ENCODE results near the gene RPS17. TPM values are rescaled to one million over a fixed set of nuclear protein-coding genes. Genes with fewer than 3 reads are reported as not detected.

Gene RPS17
- total RNA-seq (1,000 to 10,000 TPM; 2,610 to 2,630 TPM), polyA plus RNA-seq (1,199 TPM)

DNA sequence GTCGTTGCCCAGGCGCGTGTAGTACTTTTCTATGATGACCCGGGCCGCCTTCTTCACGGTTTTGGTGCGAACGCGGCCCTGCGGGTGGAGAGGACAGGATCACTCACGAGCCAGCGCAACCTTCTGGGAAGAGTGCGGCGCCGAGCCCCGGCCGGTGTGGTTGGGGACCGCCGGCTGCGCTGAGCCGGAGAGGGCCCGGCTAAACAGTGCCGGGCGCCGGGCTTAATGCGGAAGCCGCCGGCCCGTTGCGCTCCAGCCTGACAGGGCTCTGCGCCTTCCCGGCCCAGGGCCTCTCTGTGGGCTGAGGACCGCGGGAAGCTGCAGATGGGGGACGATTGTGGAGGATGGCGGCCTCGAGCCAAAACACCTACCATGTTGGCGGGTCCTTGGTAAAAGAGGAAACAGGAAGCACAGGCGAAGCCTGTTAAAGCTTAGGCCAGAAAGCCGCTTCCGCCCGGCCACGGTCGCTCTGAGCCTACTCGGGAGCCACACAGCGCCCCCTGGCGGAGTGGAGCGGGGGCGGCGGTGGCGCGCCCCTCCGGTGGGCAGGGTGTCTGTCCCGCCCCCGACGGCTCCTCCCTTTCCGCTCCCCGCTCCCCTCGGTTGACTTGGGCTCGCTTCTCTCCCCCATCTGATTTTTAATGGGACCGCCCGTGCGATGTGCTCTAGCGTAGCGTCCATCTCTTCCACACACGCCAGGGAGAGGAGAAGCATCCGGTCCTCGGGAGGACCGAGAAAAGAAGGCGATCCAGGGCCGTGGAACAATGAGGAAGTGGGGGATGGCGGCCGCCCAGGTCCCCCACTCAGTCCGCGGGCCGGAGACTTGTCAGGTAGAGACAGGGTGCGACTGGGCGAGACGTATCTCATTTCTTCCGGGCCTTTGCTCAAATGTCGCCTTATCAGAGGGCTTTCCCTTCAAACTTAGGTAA lies at the start of gene RPS17:
RPS17 (minus strand) TSS at position 403 of the 929 bp plus-strand sequence; CDS start at position 374, 29 bp downstream.
- Histone ChIP-seq H3K9me3 (ENCODE audit: low read length) (no peaks in the 10 kb centered on the region), H3K4me1 (ENCODE audit: insufficient read depth, low read length) (peaks cover 25% of the 10 kb centered on the region), H3K27ac (ENCODE audit: low read depth, low read length) (peak within 1 kb of the TSS; percentile 94), H3K27me3 (ENCODE audit: insufficient read depth, low read length, poor library complexity, severe bottlenecking) (no peaks in the 10 kb centered on the region), H3K36me3 (ENCODE audit: insufficient read depth, low read length) (peaks cover 34% of the 10 kb centered on the region), H3K4me3 (ENCODE audit: low read length) (peak within 1 kb of the TSS; percentile 96)
- POLR2A ChIA-PET = interaction anchor here (0.6 to 2.7 kb wide), 7 partner anchors 10 to 494 kb away, joined by 3 to 19 read pairs (median 9); partner anchors contain the start of genes C15orf40, MEX3B, RAMAC and WHAMM
- H3K9me3 Mint-ChIP-seq = no peaks in the 10 kb centered on the region
- H3K27me3 Mint-ChIP-seq = peaks cover 0 to 5% of the 10 kb centered on the region in 2 donors
- H3K36me3 Mint-ChIP-seq = peaks cover 10 to 53% (median 13%) of the 10 kb centered on the region in 3 donors
- H3K27ac Mint-ChIP-seq = peak within 1 kb of the TSS; percentile 92 to 98 (median 96)
- CTCF ChIA-PET = interaction anchor here (0.6 to 6.9 kb wide), 13 partner anchors 8 to 470 kb away, joined by 3 to 63 read pairs (median 7); no protein-coding TSS in a partner anchor
- DNase-seq = peak; percentile 98 to 99 (median 98)
- H3K4me1 Mint-ChIP-seq = peaks cover 26 to 46% (median 34%) of the 10 kb centered on the region in 3 donors
- H3K4me3 Mint-ChIP-seq = peak within 1 kb of the TSS; percentile 94 to 98 (median 96)

DNA sequence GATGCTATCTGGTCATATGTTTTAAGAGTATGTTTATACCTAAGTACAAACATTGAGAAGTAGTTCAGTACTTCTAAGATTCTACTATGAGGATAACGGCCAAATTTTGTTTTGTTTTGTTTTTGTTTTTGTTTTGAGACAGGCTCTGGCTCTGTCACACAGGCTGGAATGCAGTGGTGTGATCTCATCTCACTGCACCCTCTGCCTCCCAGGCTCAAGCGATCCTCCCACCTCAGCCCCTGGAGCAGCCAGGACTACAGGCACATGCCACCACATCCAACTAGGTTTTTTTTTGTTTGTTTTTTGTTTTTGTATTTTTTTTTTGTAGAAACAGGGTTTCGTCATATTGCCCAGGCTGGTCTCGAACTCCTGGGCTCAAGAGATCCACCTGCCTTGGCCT lies 47.5 kb upstream of the RPS17 start:
- no peaks in the 10 kb centered on the region for H3K4me1 Mint-ChIP-seq
- POLR2A ChIA-PET = no interaction called here
- H3K4me3 Mint-ChIP-seq = no peak overlapping the region
- H3K27ac ChIP-seq (ENCODE audit: low read depth, low read length) = no peak overlapping the region
- no peaks in the 10 kb centered on the region for H3K36me3 Mint-ChIP-seq
- H3K4me3 ChIP-seq (ENCODE audit: low read length) = no peak overlapping the region
- H3K36me3 ChIP-seq (ENCODE audit: insufficient read depth, low read length) = no peaks in the 10 kb centered on the region
- DNase-seq = no peak
- no peaks in the 10 kb centered on the region for H3K9me3 Mint-ChIP-seq
- CTCF ChIA-PET = no interaction called here
- H3K9me3 ChIP-seq (ENCODE audit: low read length) = no peaks in the 10 kb centered on the region
- H3K4me1 ChIP-seq (ENCODE audit: insufficient read depth, low read length) = no peaks in the 10 kb centered on the region
- no peak overlapping the region for H3K27ac Mint-ChIP-seq
- no peaks in the 10 kb centered on the region for H3K27me3 ChIP-seq (ENCODE audit: insufficient read depth, low read length, poor library complexity, severe bottlenecking)
- peaks cover 20 to 27% of the 10 kb centered on the region in 2 donors for H3K27me3 Mint-ChIP-seq

DNA sequence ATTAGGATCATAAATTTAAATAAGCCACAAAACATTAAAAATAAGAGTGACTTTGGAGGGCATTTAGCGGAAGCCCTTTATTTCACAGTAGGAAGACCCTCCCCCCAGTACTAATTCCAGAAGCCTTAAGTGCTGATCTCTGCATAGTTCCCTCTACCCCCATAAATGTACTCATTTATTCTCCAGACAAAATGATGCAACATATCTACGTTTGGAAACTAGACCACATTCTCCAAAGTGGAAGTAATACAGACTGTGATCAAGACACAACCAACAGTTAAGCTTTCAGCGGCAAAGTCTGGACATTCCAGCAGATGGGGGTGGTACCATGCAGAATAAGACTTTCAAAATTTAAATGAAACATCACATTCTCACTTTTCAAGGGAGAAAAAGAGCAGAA lies 44.8 kb upstream of the RPS17 start:
- ChIA-PET POLR2A (no interaction called here), CTCF (interaction anchor here (0.7 kb wide), 1 partner anchor 415 kb away, joined by 4 read pairs; no protein-coding TSS in a partner anchor)
- Histone ChIP-seq H3K4me3 (ENCODE audit: low read length) (no peak overlapping the region), H3K4me1 (ENCODE audit: insufficient read depth, low read length) (no peaks in the 10 kb centered on the region), H3K9me3 (ENCODE audit: low read length) (no peaks in the 10 kb centered on the region), H3K27me3 (ENCODE audit: insufficient read depth, low read length, poor library complexity, severe bottlenecking) (no peaks in the 10 kb centered on the region), H3K27ac (ENCODE audit: low read depth, low read length) (no peak overlapping the region), H3K36me3 (ENCODE audit: insufficient read depth, low read length) (no peaks in the 10 kb centered on the region)
- Mint-ChIP-seq H3K36me3 (no peaks in the 10 kb centered on the region), H3K4me3 (no peak overlapping the region), H3K27ac (no peak overlapping the region), H3K27me3 (peaks cover 14 to 37% of the 10 kb centered on the region in 2 donors), H3K9me3 (no peaks in the 10 kb centered on the region), H3K4me1 (no peaks in the 10 kb centered on the region)
- DNase-seq = no peak

GRCh38 chr15:82580713-82581112 lies 40.5 kb upstream of the RPS17 start:
- no peaks in the 10 kb centered on the region for H3K4me1 Mint-ChIP-seq
- ChIA-PET POLR2A (no interaction called here), CTCF (no interaction called here)
- Histone ChIP-seq H3K27me3 (ENCODE audit: insufficient read depth, low read length, poor library complexity, severe bottlenecking) (no peaks in the 10 kb centered on the region), H3K4me3 (ENCODE audit: low read length) (no peak overlapping the region), H3K4me1 (ENCODE audit: insufficient read depth, low read length) (no peaks in the 10 kb centered on the region), H3K27ac (ENCODE audit: low read depth, low read length) (no peak overlapping the region), H3K9me3 (ENCODE audit: low read length) (no peaks in the 10 kb centered on the region), H3K36me3 (ENCODE audit: insufficient read depth, low read length) (no peaks in the 10 kb centered on the region)
- no peak overlapping the region for H3K27ac Mint-ChIP-seq
- no peaks in the 10 kb centered on the region for H3K9me3 Mint-ChIP-seq
- peaks cover 6 to 35% of the 10 kb centered on the region in 2 donors for H3K27me3 Mint-ChIP-seq
- H3K4me3 Mint-ChIP-seq = no peak overlapping the region
- no peaks in the 10 kb centered on the region for H3K36me3 Mint-ChIP-seq
- no peak for DNase-seq

DNA sequence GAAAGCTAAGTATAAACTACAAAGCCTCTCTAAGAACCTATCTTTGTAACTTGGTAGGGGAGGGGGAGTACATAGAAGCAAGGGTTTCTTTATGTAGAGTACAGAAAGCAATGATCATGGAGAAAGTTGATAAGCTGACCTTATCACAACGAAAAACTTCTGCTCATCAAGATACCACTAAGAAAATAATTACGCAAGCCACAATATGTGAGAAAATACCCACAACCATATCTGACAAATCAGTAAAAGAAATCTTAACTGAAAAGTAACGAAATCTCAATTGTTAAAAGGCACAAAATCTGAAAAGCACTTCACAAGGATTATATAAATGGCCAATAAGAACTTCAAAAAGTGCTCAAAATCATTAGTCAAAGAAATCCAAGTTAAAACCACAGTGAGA lies 35.1 kb upstream of the RPS17 start:
- no peaks in the 10 kb centered on the region for H3K9me3 ChIP-seq (ENCODE audit: low read length)
- no peaks in the 10 kb centered on the region for H3K36me3 ChIP-seq (ENCODE audit: insufficient read depth, low read length)
- Mint-ChIP-seq H3K4me3 (no peak overlapping the region), H3K4me1 (no peaks in the 10 kb centered on the region), H3K27me3 (peaks cover 4 to 40% of the 10 kb centered on the region in 2 donors), H3K27ac (no peak overlapping the region), H3K36me3 (no peaks in the 10 kb centered on the region), H3K9me3 (no peaks in the 10 kb centered on the region)
- peaks cover 3% of the 10 kb centered on the region for H3K27me3 ChIP-seq (ENCODE audit: insufficient read depth, low read length, poor library complexity, severe bottlenecking)
- H3K4me3 ChIP-seq (ENCODE audit: low read length) = no peak overlapping the region
- ChIA-PET CTCF (interaction anchor here (0.7 kb wide), 1 partner anchor 32 kb away, joined by 3 read pairs; no protein-coding TSS in a partner anchor), POLR2A (no interaction called here)
- H3K27ac ChIP-seq (ENCODE audit: low read depth, low read length) = no peak overlapping the region
- H3K4me1 ChIP-seq (ENCODE audit: insufficient read depth, low read length) = no peaks in the 10 kb centered on the region
- no peak for DNase-seq

DNA sequence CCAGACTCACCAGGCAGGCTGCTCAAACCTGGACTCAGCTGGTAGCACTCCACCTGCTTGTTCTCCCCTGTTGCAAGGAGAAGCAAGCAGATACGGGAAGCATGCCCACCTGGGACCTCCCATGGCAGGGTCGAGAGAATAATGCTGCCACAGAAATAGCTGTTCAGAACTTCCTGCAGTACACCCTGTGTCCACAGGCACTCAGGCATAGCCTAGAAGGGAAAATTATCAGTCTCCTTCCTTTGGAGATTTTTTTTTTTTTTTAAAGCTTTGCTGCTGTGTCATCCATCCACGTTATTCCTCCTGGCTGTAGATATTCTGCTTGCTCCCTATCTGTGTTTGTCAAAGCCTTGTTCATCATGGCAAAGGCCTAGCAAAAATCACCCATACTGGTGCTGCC lies 32.7 kb upstream of the RPS17 start:
- H3K9me3 ChIP-seq (ENCODE audit: low read length) = no peaks in the 10 kb centered on the region
- no peak overlapping the region for H3K4me3 ChIP-seq (ENCODE audit: low read length)
- no peaks in the 10 kb centered on the region for H3K36me3 Mint-ChIP-seq
- no peak overlapping the region for H3K27ac Mint-ChIP-seq
- no peaks in the 10 kb centered on the region for H3K36me3 ChIP-seq (ENCODE audit: insufficient read depth, low read length)
- H3K27ac ChIP-seq (ENCODE audit: low read depth, low read length) = no peak overlapping the region
- no peaks in the 10 kb centered on the region for H3K9me3 Mint-ChIP-seq
- no peaks in the 10 kb centered on the region for H3K4me1 Mint-ChIP-seq
- no peak for DNase-seq
- H3K4me1 ChIP-seq (ENCODE audit: insufficient read depth, low read length) = no peaks in the 10 kb centered on the region
- H3K4me3 Mint-ChIP-seq = no peak overlapping the region
- ChIA-PET CTCF (no interaction called here), POLR2A (no interaction called here)
- H3K27me3 Mint-ChIP-seq = peaks cover 3 to 36% of the 10 kb centered on the region in 2 donors
- H3K27me3 ChIP-seq (ENCODE audit: insufficient read depth, low read length, poor library complexity, severe bottlenecking) = peaks cover 3% of the 10 kb centered on the region

GRCh38 chr15:82572311-82572710 lies 32.1 kb upstream of the RPS17 start:
- Mint-ChIP-seq H3K4me3 (no peak overlapping the region), H3K4me1 (no peaks in the 10 kb centered on the region), H3K27ac (peak overlapping the region in 1 of 8 donors; percentile 30), H3K36me3 (no peaks in the 10 kb centered on the region), H3K27me3 (peaks cover 3 to 36% of the 10 kb centered on the region in 2 donors), H3K9me3 (no peaks in the 10 kb centered on the region)
- Histone ChIP-seq H3K27ac (ENCODE audit: low read depth, low read length) (no peak overlapping the region), H3K27me3 (ENCODE audit: insufficient read depth, low read length, poor library complexity, severe bottlenecking) (peaks cover 3% of the 10 kb centered on the region), H3K4me1 (ENCODE audit: insufficient read depth, low read length) (no peaks in the 10 kb centered on the region), H3K36me3 (ENCODE audit: insufficient read depth, low read length) (no peaks in the 10 kb centered on the region), H3K9me3 (ENCODE audit: low read length) (no peaks in the 10 kb centered on the region), H3K4me3 (ENCODE audit: low read length) (no peak overlapping the region)
- CTCF ChIA-PET = interaction anchor here (0.7 kb wide), 1 partner anchor 118 kb away, joined by 3 read pairs; no protein-coding TSS in a partner anchor
- no peak for DNase-seq
- POLR2A ChIA-PET = no interaction called here

GRCh38 chr15:82571722-82572222 lies 31.5 kb upstream of the RPS17 start:
- peaks cover 3% of the 10 kb centered on the region for H3K27me3 ChIP-seq (ENCODE audit: insufficient read depth, low read length, poor library complexity, severe bottlenecking)
- Mint-ChIP-seq H3K36me3 (no peaks in the 10 kb centered on the region), H3K9me3 (no peaks in the 10 kb centered on the region), H3K27ac (peak overlapping the region in 2 of 8 donors; percentile 12 to 30), H3K27me3 (peaks cover 3 to 39% of the 10 kb centered on the region in 2 donors), H3K4me3 (no peak overlapping the region), H3K4me1 (no peaks in the 10 kb centered on the region)
- no peak overlapping the region for H3K4me3 ChIP-seq (ENCODE audit: low read length)
- CTCF ChIA-PET = interaction anchor here (0.7 kb wide), 1 partner anchor 118 kb away, joined by 3 read pairs; no protein-coding TSS in a partner anchor
- DNase-seq = no peak
- POLR2A ChIA-PET = no interaction called here
- no peaks in the 10 kb centered on the region for H3K9me3 ChIP-seq (ENCODE audit: low read length)
- no peaks in the 10 kb centered on the region for H3K4me1 ChIP-seq (ENCODE audit: insufficient read depth, low read length)
- H3K36me3 ChIP-seq (ENCODE audit: insufficient read depth, low read length) = no peaks in the 10 kb centered on the region
- no peak overlapping the region for H3K27ac ChIP-seq (ENCODE audit: low read depth, low read length)
